ENCODE measurements around the gene TEKT3.

Gene TEKT3

GRCh38 chr17:15289285-15290183 is 51.9 kb downstream of the TEKT3 start:
- no peak for DNase-seq

- DNase-seq, result no peak
Observed at GRCh38 chr17:15288859-15289258, 52.5 kb downstream of the TEKT3 start.

- no peak for DNase-seq
Observed at GRCh38 chr17:15287538-15288267, 53.7 kb downstream of the TEKT3 start.

GRCh38 chr17:15285466-15285865 is 55.9 kb downstream of the TEKT3 start:
- no peak for DNase-seq

GRCh38 chr17:15284537-15284936 is 56.9 kb downstream of the TEKT3 start:
- DNase-seq, result no peak

- no peak for DNase-seq
Observed at GRCh38 chr17:15284107-15284506, 57.3 kb downstream of the TEKT3 start.

GRCh38 chr17:15281909-15282308 is 59.5 kb downstream of the TEKT3 start:
- DNase-seq, result no peak

GRCh38 chr17:15278924-15279477 is 62.4 kb downstream of the TEKT3 start:
- DNase-seq, result no peak

GRCh38 chr17:15278380-15278779 is 63.0 kb downstream of the TEKT3 start:
- DNase-seq, result no peak

GRCh38 chr17:15274017-15274416 is 67.4 kb downstream of the TEKT3 start:
- DNase-seq, result no peak

GRCh38 chr17:15273141-15273793 is 68.1 kb downstream of the TEKT3 start:
- no peak for DNase-seq

- DNase-seq, result no peak
Observed at GRCh38 chr17:15271741-15272140, 69.7 kb downstream of the TEKT3 start.

GRCh38 chr17:15270628-15271381 is 70.6 kb downstream of the TEKT3 start:
- no peak for DNase-seq

- no peak for DNase-seq
Observed at GRCh38 chr17:15269780-15270089, 71.7 kb downstream of the TEKT3 start.

GRCh38 chr17:15269087-15269779 is 72.2 kb downstream of the TEKT3 start:
- DNase-seq, result no peak

- DNase-seq, result no peak
Observed at GRCh38 chr17:15268461-15268860, 72.9 kb downstream of the TEKT3 start.

GRCh38 chr17:15267996-15268395 is 73.4 kb downstream of the TEKT3 start:
- no peak for DNase-seq

- no peak for DNase-seq
Observed at GRCh38 chr17:15266325-15267125, 74.9 kb downstream of the TEKT3 start.

GRCh38 chr17:15265131-15265530 is 76.3 kb downstream of the TEKT3 start, which contains the start of gene PMP22:
Gene PMP22, minus strand, starts transcription at chr17:15265326. Its CDS starts 4,599 bp downstream, at chr17:15260727.
- DNase-seq, result no peak

GRCh38 chr17:15264542-15264941 is 76.9 kb downstream of the TEKT3 start:
- DNase-seq, result no peak

GRCh38 chr17:15263680-15264079 is 77.7 kb downstream of the TEKT3 start:
- DNase-seq, result no peak
